Astrocyte of the cerebellum (primary cell): ENCODE measurements around the gene PTTG1.

ENCODE experiments used
- DNase-seq: peaks from one replicate; pipeline ENCODE4 v3.0.0-alpha.2; 2011; ENCODE audit warnings: low read depth
- H3K4me3 ChIP-seq: 2 replicates; pipeline ENCODE4 v1.5.1; 2011; ENCODE audit warnings: mild to moderate bottlenecking, low read depth, low read length, moderate library complexity
- CTCF ChIP-seq: IDR thresholded peaks from 2 replicates; pipeline ENCODE4 v1.5.1; 2012; ENCODE audit warnings: low read length, low read depth, moderate library complexity, mild to moderate bottlenecking; ENCODE audit errors: missing control alignments
- in situ Hi-C: cut with HindIII; loops from 2 replicates; pipeline ENCODE4 v1.10.0; 2017; ENCODE audit warnings: low sequenced_read_pairs

The PTTG1 gene

DNA sequence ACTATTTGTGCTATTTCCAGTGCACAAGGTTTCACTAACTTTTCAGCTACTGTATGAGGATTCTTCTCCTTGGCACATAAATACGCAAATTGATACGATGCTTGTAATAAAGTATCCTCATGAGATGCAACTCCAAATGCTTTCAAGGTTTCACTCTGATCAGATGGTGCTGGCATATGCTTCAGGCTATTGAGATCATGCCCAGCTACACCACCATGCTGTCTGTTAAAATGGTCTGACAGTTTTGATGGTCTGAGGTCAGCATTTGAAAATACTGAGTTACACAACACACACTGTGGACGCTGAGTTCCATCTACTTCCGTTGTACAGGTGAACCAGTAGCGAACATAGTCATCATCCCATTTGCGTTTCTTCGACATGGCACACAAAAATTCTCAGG, 26.5 kb upstream of the PTTG1 start:
- H3K4me3 ChIP-seq, result no peak overlapping the region
- DNase-seq, result no peak
- TF ChIP-seq CTCF, result no peak
- in situ Hi-C loops, result no loop called here

DNA sequence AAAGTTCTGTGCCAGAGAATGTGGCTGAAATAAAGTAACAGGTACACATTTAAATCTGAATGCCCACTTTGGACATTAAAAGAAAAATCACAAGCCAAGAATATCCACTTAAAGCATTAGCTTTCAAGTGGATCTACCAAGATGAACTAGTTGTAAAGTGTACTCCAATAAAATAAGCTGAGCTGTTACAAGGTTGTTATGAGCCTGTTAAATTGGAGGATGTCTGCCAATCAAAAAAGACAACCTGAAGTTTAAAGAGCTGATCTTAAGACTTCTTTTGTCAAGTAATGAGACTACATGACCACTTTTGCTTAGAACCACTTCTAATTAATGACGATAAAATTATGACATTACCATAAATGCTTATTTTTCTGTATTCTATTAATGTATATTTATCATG, 24.2 kb upstream of the PTTG1 start:
- in situ Hi-C loops, result no loop called here
- H3K4me3 ChIP-seq, result no peak overlapping the region
- no peak for DNase-seq
- no peak for TF ChIP-seq CTCF

DNA sequence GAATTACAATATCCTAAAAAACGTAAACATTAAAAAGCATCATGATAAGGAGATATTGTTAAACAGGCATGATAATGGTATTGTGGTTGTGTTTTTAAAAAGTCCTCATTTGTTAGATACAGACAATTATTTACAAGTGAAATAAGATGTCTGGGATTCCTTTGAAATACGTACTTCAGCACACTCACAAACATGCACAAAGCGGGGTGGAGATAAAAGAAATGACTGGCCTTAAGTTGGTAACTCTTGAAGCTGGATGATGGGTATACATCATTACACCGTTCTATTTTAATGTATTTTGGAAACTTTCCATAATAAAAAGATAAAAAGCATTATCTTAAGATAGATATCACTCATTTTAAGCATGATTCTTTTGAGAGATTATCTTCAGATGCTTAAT, 22.8 kb upstream of the PTTG1 start:
- H3K4me3 ChIP-seq, result peak overlapping the region; percentile 81
- TF ChIP-seq CTCF, result no peak
- in situ Hi-C loops, result no loop called here
- no peak for DNase-seq

DNA sequence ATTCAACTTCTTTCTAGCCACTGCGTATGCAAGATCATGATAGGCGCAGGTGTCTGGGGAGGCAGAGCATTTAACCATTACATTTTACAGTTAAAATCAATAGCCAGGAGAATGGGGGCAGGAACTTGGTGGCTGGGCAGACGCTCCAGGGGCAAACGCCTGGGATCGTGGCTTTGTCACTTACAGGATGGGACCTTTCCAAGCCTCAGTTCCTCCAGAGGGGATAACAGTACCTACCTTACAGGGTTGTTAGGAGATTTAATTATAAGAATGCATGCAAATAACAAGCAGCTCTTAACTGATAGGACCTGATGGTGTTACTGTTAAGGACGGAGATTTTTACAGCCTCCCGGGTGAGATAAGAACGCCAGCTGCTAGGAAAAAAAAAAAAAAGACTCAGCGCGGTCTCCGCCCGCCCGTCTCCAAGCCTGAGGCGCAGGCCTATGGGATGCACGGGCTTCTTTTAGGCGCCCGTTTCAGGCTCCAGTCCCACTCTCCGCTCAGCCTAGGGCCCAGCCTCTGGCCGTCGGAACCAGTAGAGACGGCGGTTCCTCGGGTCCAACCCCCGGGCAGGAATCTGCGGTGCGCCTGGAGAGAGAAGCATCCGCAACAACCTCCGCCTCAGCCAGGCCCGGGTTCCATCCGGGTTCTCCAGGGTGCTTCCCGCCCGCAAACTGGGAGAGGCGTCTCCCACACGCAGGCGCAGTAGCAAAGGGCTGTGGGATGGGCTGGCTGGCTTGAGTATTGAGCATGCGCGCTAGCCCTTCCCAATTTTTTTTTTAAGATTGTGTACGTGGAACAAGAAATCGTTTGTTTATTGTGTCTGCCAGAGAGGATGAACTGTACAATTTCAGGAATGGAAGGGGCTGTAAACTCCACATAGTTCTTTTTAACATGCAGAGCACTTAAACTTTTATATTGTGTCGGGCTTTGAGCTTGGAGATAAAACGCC, 22.0 kb upstream of the PTTG1 start, which contains the start of gene FAM200C:
Gene FAM200C, minus strand, starts transcription at position 653 of the 952 bp plus-strand sequence. CDS start 4,564 bp downstream, outside the sequence.
- in situ Hi-C loops, result no loop called here
- peak within 1 kb of the TSS; percentile 81 for H3K4me3 ChIP-seq
- DNase-seq, result peak; percentile 86
- no peak for TF ChIP-seq CTCF

- no peak for TF ChIP-seq CTCF
- in situ Hi-C loops, result no loop called here
- H3K4me3 ChIP-seq, result peak within 1 kb of the TSS; percentile 73
- peak; percentile 93 for DNase-seq
These were observed 2.8 kb upstream of the PTTG1 start, which contains the start of gene SLU7 for GRCh38 chr5:160418561-160419457. SLU7 (minus strand) TSS chr5:160419081; CDS start chr5:160415294, 3,787 bp downstream.
